ENCODE results near the gene PTPN3.

Gene PTPN3

DNA sequence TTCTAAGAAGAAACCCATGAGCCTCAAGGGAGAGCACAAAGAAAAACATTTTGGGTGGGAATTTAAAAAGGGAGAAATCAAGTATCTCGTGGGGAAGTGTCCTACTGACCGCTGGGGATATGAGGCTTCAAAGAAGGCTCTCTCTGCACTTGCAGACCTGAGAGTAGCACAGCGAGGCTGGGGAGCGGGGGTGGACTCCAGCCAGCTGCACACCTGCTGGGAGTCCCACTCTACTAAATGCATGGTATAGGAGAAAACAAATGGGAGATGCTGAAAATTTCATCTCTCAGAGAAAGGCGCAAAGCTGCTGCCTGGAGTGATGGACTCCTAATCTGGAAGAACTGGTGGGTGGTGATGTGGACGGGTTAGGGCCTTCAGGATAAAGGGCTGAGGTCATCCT lies 110.3 kb downstream of the PTPN3 start (continued):
- TF ChIP-seq, protein P1, sequence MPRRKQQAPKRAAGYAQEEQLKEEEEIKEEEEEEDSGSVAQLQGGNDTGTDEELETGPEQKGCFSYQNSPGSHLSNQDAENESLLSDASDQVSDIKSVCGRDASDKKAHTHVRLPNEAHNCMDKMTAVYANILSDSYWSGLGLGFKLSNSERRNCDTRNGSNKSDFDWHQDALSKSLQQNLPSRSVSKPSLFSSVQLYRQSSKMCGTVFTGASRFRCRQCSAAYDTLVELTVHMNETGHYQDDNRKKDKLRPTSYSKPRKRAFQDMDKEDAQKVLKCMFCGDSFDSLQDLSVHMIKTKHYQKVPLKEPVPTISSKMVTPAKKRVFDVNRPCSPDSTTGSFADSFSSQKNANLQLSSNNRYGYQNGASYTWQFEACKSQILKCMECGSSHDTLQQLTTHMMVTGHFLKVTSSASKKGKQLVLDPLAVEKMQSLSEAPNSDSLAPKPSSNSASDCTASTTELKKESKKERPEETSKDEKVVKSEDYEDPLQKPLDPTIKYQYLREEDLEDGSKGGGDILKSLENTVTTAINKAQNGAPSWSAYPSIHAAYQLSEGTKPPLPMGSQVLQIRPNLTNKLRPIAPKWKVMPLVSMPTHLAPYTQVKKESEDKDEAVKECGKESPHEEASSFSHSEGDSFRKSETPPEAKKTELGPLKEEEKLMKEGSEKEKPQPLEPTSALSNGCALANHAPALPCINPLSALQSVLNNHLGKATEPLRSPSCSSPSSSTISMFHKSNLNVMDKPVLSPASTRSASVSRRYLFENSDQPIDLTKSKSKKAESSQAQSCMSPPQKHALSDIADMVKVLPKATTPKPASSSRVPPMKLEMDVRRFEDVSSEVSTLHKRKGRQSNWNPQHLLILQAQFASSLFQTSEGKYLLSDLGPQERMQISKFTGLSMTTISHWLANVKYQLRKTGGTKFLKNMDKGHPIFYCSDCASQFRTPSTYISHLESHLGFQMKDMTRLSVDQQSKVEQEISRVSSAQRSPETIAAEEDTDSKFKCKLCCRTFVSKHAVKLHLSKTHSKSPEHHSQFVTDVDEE (CRISPR knock-in tag; IDR thresholded peaks at IDR 0.05) = no peak
- TF ChIP-seq POU6F1 (CRISPR knock-in tag; IDR thresholded peaks at IDR 0.05; ENCODE audit: borderline replicate concordance, low read depth) (no peak), RARB (CRISPR knock-in tag; IDR thresholded peaks at IDR 0.05) (no peak), PPARA (CRISPR knock-in tag; IDR thresholded peaks at IDR 0.05; ENCODE audit: borderline replicate concordance) (no peak), ARNTL (CRISPR knock-in tag; IDR thresholded peaks at IDR 0.05; ENCODE audit: borderline replicate concordance, low read depth) (no peak), ZC3H10 (CRISPR knock-in tag; IDR thresholded peaks at IDR 0.05) (no peak), BACH2 (CRISPR knock-in tag; IDR thresholded peaks at IDR 0.05; ENCODE audit: borderline replicate concordance) (no peak)

GRCh38 chr9:109387206-109387605 lies 110.9 kb downstream of the PTPN3 start:
- ATAC-seq = no peak
- no peak for TF ChIP-seq CREB5 (CRISPR knock-in tag; IDR thresholded peaks at IDR 0.05; ENCODE audit: low read depth)
- no peak for TF ChIP-seq ZNF8 (CRISPR knock-in tag; IDR thresholded peaks at IDR 0.05)
- TF ChIP-seq OSR1 (CRISPR knock-in tag; IDR thresholded peaks at IDR 0.05) = no peak
- no peak for TF ChIP-seq TCF4 (CRISPR knock-in tag; IDR thresholded peaks at IDR 0.05; ENCODE audit: borderline replicate concordance)
- TF ChIP-seq PATZ1 (CRISPR knock-in tag; IDR thresholded peaks at IDR 0.05; ENCODE audit: borderline replicate concordance) = no peak

DNA sequence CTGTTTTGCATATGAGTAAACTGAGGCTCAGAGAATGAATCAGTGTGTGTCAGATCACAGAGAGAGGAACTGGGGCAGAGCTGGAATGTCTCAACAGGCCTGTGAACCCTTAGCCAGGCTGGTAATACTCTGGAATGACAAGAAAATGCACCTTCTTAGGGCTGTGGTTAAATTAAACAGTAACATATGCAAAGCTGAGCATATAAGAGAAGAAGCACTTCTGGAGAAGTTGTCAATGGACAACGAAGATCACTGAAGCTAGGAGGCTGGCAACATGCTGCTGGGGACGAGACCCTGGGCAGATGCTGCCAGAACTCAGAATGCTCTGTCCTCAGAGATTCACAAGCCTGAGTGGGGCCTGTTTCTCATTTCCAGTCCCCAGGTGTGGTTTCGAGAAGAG lies 112.6 kb downstream of the PTPN3 start:
- no peak for TF ChIP-seq BACH2 (CRISPR knock-in tag; IDR thresholded peaks at IDR 0.05; ENCODE audit: borderline replicate concordance)
- TF ChIP-seq PPARA (CRISPR knock-in tag; IDR thresholded peaks at IDR 0.05; ENCODE audit: borderline replicate concordance) = no peak
- TF ChIP-seq TOX (CRISPR knock-in tag; IDR thresholded peaks at IDR 0.05; ENCODE audit: borderline replicate concordance) = no peak
- TF ChIP-seq CSDC2 (CRISPR knock-in tag; IDR thresholded peaks at IDR 0.05) = no peak
- no peak for TF ChIP-seq OSR1 (CRISPR knock-in tag; IDR thresholded peaks at IDR 0.05)
- TF ChIP-seq CREB5 (CRISPR knock-in tag; IDR thresholded peaks at IDR 0.05; ENCODE audit: low read depth) = no peak
- TF ChIP-seq, protein P1 (CRISPR knock-in tag; IDR thresholded peaks at IDR 0.05) = no peak
- TF ChIP-seq ZNF70 (CRISPR knock-in tag; IDR thresholded peaks at IDR 0.05) = no peak
- no peak for TF ChIP-seq POU6F1 (CRISPR knock-in tag; IDR thresholded peaks at IDR 0.05; ENCODE audit: borderline replicate concordance, low read depth)
- no peak; the same call in 2 of the 3 replicates for ATAC-seq
